ENCODE measurements around the gene S100A8.

The S100A8 gene

GRCh38 chr1:153345187-153346076 lies 45.4 kb downstream of the S100A8 start:
- no peak for DNase-seq

- no peak for DNase-seq
Measured at GRCh38 chr1:153344718-153345025, 46.2 kb downstream of the S100A8 start.

GRCh38 chr1:153343811-153344717 lies 46.8 kb downstream of the S100A8 start:
- no peak for DNase-seq

- DNase-seq: no peak
Measured at GRCh38 chr1:153343040-153343681, 47.7 kb downstream of the S100A8 start.

GRCh38 chr1:153342178-153342577 lies 48.7 kb downstream of the S100A8 start:
- no peak for DNase-seq

GRCh38 chr1:153341431-153341934 lies 49.4 kb downstream of the S100A8 start:
- no peak for DNase-seq

GRCh38 chr1:153340356-153340755 lies 50.5 kb downstream of the S100A8 start:
- no peak for DNase-seq

All from amniotic stem cell (primary cell).